Liver (tissue), 3 donors: Measurements from ENCODE around the gene KIF17.

Experiments used
- CTCF ChIP-seq: fragments of 150-350 bp; IDR thresholded peaks from 2 replicates; pipeline ENCODE4 v1.5.1; 2017; ENCODE audit warnings: improper control_type of control experiment, low read depth, low read length; ENCODE audit not compliant: missing input control
- FOXA1 ChIP-seq: IDR thresholded peaks from 2 replicates; pipeline ENCODE4 v1.6.1; 2016; ENCODE audit warnings: antibody characterized with exemption
- GABPA ChIP-seq, 2 donors: IDR thresholded peaks in 1 of 2; conservative IDR thresholded peaks in 1 of 2; 2 replicates each; pipeline ENCODE4 v1.6.1; 2016; ENCODE audit warnings: antibody characterized with exemption in 2 of 2, mild to moderate bottlenecking in 1 of 2, moderate library complexity in 1 of 2
- HNF4A ChIP-seq, 2 donors: conservative IDR thresholded peaks; 2 replicates each; pipeline ENCODE4 v1.6.1; 2016; ENCODE audit warnings: antibody characterized with exemption in 2 of 2, mild to moderate bottlenecking in 2 of 2
- HNF4G ChIP-seq: IDR thresholded peaks from 2 replicates; pipeline ENCODE4 v1.6.1; 2016; ENCODE audit warnings: antibody characterized with exemption
- JUND ChIP-seq, 2 donors: IDR thresholded peaks; 2 replicates each; pipeline ENCODE4 v1.6.1; 2016; ENCODE audit warnings: antibody characterized with exemption in 2 of 2
- REST ChIP-seq: IDR thresholded peaks from 2 replicates; pipeline ENCODE4 v1.6.1; 2016; ENCODE audit warnings: antibody characterized with exemption, mild to moderate bottlenecking
- TAF1 ChIP-seq: conservative IDR thresholded peaks from 2 replicates; pipeline ENCODE4 v1.6.1; 2016; ENCODE audit warnings: antibody characterized with exemption, mild to moderate bottlenecking
- YY1 ChIP-seq: IDR thresholded peaks from 2 replicates; pipeline ENCODE4 v1.6.1; 2016; ENCODE audit warnings: antibody characterized with exemption, mild to moderate bottlenecking
- TF ChIP-seq, protein P1 (sequence below): IDR thresholded peaks from 2 replicates; pipeline ENCODE4 v1.6.1; 2016; ENCODE audit warnings: antibody characterized with exemption
- TF ChIP-seq, protein P2 (sequence below): IDR thresholded peaks from 2 replicates; pipeline ENCODE4 v1.6.1; 2016; ENCODE audit warnings: antibody characterized with exemption
- donor health status: healthy.
- donor health status: healthy.

DNA sequence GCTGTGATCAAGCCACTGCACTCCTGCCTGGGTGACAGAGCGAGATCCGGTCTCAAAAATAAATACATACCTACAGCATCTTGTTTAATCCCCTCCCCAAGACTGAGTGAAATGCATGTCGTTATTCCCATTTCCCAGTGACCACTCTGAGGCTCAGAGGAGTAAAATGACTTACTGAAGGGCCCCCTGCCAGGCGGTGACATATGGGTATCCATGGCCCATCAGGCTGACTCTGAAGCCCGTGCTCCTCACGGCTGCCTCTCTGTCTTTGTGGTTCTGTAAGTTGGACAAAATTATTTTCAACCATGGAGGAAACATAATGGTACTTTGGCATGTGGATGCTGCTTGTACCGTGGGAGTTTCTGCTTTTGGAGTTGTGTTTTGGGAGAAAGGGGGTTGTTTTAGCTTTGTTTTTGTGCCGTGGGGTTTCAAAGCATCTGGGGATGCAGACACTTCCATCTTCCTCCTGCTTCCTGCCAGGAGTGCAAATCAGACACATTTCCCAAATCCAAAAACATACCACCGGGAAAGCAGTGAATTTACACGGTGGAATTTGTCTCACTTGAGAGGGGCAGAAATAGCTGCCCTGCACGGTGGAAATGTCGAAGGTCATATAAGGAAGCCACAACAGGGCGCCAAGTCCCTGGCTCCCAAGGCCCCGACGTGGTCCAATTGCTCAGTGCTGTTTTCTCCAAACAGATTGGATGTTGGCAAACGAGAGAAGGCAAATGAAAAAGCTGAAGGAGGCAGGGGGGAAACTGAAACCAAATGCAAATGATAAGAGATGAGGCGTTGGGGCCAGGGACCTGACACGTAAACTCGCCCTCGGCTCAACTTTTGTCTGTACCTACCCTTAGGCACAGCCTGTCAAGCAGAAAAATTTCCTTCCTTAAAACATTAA lies 101.6 kb downstream of the KIF17 start:
- TF ChIP-seq, protein P1, sequence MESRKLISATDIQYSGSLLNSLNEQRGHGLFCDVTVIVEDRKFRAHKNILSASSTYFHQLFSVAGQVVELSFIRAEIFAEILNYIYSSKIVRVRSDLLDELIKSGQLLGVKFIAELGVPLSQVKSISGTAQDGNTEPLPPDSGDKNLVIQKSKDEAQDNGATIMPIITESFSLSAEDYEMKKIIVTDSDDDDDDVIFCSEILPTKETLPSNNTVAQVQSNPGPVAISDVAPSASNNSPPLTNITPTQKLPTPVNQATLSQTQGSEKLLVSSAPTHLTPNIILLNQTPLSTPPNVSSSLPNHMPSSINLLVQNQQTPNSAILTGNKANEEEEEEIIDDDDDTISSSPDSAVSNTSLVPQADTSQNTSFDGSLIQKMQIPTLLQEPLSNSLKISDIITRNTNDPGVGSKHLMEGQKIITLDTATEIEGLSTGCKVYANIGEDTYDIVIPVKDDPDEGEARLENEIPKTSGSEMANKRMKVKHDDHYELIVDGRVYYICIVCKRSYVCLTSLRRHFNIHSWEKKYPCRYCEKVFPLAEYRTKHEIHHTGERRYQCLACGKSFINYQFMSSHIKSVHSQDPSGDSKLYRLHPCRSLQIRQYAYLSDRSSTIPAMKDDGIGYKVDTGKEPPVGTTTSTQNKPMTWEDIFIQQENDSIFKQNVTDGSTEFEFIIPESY = no peak
- no peak for TF ChIP-seq CTCF
- no peak for TF ChIP-seq GABPA (IDR thresholded peaks at IDR 0.05 in 1 of 2, conservative IDR thresholded peaks at IDR 0.05 in 1 of 2)
- TF ChIP-seq REST = no peak
- TF ChIP-seq, protein P2, sequence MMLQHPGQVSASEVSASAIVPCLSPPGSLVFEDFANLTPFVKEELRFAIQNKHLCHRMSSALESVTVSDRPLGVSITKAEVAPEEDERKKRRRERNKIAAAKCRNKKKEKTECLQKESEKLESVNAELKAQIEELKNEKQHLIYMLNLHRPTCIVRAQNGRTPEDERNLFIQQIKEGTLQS = no peak
- TF ChIP-seq JUND (IDR thresholded peaks at IDR 0.05) = no peak
- TF ChIP-seq TAF1 = no peak
- no peak for TF ChIP-seq FOXA1
- no peak for TF ChIP-seq HNF4G
- no peak for TF ChIP-seq YY1
- no peak for TF ChIP-seq HNF4A (conservative IDR thresholded peaks at IDR 0.05)
